GM12891 (cell line): ENCODE results near the gene SRPK1.

Source experiments
- PAX5 ChIP-seq: IDR thresholded peaks from 2 replicates; pipeline ENCODE4 v1.6.1; 2011; ENCODE audit warnings: low read length, moderate library complexity, mild to moderate bottlenecking; ENCODE audit not compliant: insufficient read depth, severe bottlenecking
- POLR2A ChIP-seq: IDR thresholded peaks from 2 replicates; pipeline ENCODE4 v1.6.1; 2011; ENCODE audit warnings: low read depth, low read length, control low read depth
- POLR2AphosphoS5 ChIP-seq: IDR thresholded peaks from 2 replicates; pipeline ENCODE4 v1.6.1; 2011; ENCODE audit warnings: low read depth, low read length, control low read depth
- TAF1 ChIP-seq: IDR thresholded peaks from 2 replicates; pipeline ENCODE4 v1.6.1; 2011; ENCODE audit warnings: low read depth, low read length, control low read depth

DNA sequence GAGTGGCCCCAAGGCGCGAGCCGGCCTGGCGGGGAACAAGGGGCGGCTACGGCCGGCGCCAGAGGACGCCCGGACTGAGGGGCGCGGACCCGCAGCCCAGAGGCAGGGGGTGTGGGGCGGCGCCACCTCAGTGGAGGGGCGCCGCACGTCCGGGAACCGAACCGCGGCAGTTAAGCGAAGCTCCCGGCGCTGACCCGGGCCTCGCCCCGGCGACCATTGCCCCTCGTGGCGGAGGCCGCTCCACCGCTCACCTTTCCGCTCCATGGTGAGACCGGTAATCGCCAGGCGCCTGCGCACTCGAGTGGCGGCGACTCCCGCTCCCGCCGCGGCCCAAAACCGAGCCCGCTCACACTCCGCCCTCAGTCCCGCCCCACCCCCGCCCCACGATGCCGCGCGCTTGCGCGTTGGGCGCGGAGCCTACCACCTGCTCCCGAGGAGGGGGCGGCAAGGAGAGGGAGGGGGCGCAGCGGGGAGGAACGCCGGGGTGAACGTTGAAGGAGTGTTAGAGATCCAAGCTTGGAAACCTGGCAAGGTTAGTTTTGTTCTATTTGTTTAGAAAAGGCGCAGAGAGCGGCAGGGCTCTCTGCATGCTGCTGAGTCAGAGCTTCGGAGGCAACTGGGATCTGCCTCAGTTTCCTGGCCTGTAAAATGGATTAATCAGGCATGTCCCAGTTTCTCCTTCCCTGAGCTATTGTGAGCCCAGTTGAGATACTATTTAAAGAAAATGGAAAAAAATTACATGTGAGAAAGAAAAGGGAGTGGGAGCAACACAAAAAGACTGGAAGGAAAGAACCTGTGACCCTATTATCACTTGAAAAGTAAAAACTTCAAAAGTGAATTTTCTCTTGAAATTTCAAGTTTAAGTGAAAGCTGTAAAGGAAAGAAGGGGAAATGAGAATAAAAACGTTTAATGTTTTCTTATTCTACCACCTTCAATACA, at the start of gene SRPK1:
- TF ChIP-seq PAX5 (no peak), POLR2A (peak; percentile 84), POLR2AphosphoS5 (peak; percentile 83), TAF1 (peak; percentile 70)
